ENCODE data around the gene SDR39U1. TPM values are rescaled to one million over a fixed set of nuclear protein-coding genes. Genes with fewer than 3 reads are reported as not detected.
"Not testable (repeated sequence)": the region's sequence is repeated elsewhere in the genome, so short reads cannot be mapped to it uniquely, and the experiment has no call there.

The SDR39U1 gene
- total RNA-seq, result 29.7 and 44.8 TPM in 2 replicates

DNA sequence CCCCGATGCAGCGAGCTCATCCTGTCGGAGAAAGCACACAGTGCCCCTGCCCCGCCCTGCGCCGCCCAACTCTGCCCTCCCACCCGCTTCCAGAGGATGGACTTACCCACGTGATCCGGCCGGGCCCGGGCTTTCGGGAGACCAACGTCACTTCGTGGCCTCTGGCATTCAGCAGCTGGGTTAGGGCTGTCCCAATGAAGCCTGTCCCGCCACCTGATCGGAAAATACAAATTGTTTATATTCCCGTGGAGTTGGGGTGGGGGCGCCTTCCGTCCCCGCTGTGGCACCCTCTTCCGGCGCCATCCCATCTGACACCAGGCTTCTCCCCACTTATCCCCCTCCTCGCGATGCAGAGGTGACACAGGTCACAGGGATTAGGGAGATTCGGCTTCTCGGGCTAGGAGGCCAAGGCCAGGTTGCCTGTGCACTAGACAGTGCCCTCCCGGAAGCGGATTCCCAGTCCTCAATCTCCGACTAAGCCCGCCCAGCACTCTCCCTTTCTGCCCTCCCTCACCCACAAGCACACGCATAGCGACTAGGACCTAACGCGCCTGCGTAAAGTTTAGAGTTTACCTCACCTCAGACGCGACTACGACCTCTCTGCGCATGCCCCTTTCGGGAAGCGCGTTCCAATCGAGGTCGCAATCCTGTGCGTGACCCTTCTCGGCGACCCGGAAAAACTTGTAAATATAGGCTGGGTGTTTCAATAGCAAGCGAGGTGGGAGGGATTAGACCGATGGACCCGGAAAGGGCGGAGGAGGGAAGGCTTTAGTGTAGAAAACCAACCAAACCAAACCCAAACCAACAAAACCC, at the start of gene SDR39U1:
Gene SDR39U1, minus strand, starts transcription at position 537 of the 813 bp plus-strand sequence. Its CDS starts 7 bp downstream, at position 530.
- Histone ChIP-seq H3K36me3 (ENCODE audit: control insufficient read depth, insufficient read depth, low read length) (no peaks in the 10 kb centered on the region), H3K4me3 (ENCODE audit: low read depth, low read length) (peak within 1 kb of the TSS; percentile 82), H3K27me3 (ENCODE audit: control insufficient read depth, insufficient read depth, low read length) (no peaks in the 10 kb centered on the region)
- peak; percentile 95 for DNase-seq (ENCODE audit: low read depth)
- TF ChIP-seq CTCF (IDR thresholded peaks at IDR 0.05; ENCODE audit: insufficient read depth, low read length, poor library complexity, severe bottlenecking), result no peak

DNA sequence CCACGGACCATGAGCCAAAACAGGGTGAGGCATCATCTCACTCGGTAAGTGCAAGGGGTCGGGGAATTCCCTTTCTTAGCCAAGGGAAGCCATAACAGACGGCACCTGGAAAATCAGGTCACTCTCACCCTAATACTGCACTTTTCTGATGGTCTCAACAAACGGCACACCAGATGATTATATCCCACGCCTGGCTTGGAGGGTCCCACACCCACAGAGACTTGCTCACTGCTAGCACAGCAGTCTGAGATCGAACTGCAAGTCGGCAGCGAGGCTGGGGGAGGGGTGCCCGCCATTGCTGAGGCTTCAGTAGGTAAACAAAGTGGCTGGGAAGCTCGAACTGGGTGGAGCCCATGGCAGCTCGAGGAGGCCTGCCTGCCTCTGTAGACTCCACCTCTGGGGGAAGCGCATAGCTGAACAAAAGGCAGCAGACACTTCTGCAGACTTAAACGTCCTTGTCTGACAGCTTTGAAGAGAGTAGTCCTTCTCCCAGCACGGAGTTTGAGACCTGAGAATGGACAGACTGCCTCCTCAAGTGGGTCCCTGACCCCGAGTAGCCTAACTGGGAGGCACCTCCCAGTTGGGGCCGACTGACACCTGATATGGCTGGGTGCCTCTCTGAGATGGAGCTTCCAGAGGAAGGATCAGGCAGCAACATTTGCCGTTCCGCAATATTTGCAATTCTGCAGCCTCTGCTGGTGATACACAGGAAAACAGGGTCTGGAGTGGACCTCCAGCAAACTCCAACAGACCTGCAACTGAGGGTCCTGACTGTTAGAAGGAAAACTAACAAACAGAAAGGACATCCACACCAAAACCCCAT, 49.2 kb upstream of the SDR39U1 start:
- not testable (repeated sequence) for H3K27me3 ChIP-seq (ENCODE audit: control insufficient read depth, insufficient read depth, low read length); H3K4me3 ChIP-seq (ENCODE audit: low read depth, low read length); H3K36me3 ChIP-seq (ENCODE audit: control insufficient read depth, insufficient read depth, low read length); DNase-seq (ENCODE audit: low read depth)

- no peaks in the 10 kb centered on the region for H3K36me3 ChIP-seq (ENCODE audit: control insufficient read depth, insufficient read depth, low read length)
- no peak for TF ChIP-seq CTCF (IDR thresholded peaks at IDR 0.05; ENCODE audit: insufficient read depth, low read length, poor library complexity, severe bottlenecking)
- DNase-seq (ENCODE audit: low read depth), result no peak
- no peak overlapping the region for H3K4me3 ChIP-seq (ENCODE audit: low read depth, low read length)
- H3K27me3 ChIP-seq (ENCODE audit: control insufficient read depth, insufficient read depth, low read length), result no peaks in the 10 kb centered on the region
These were observed 41.2 kb upstream of the SDR39U1 start for GRCh38 chr14:24483604-24484252.

DNA sequence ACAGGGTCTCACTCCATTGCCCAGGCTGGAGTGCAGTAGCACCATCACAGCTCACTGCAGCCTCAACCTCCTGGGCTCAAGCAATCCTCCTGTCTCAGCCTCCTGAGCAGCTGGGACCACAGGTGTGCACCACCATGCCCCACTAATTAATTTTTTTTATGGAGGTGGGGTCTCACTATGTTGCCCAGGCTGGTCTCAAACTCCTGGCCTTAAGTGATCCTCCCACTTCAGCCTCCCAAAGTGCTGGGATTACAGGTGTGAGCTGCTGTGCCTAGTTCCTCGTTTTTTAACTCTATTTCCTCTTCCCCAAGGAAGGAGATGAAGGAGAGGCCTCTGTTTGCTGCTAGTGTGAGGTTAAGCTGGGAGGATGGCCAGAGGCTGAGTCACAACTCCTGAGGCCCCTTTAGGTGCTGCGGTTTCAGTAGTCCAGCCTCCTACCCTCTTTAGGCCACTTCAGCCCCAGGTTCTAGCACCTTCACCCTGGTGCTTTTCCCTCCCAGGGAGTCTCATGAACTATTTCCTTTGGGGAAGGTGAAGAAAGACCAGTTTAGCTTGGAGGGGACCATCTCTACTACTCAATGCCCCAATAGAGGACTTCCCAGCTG, 40.2 kb upstream of the SDR39U1 start:
- H3K36me3 ChIP-seq (ENCODE audit: control insufficient read depth, insufficient read depth, low read length); DNase-seq (ENCODE audit: low read depth); H3K4me3 ChIP-seq (ENCODE audit: low read depth, low read length); H3K27me3 ChIP-seq (ENCODE audit: control insufficient read depth, insufficient read depth, low read length): not testable (repeated sequence)

DNA sequence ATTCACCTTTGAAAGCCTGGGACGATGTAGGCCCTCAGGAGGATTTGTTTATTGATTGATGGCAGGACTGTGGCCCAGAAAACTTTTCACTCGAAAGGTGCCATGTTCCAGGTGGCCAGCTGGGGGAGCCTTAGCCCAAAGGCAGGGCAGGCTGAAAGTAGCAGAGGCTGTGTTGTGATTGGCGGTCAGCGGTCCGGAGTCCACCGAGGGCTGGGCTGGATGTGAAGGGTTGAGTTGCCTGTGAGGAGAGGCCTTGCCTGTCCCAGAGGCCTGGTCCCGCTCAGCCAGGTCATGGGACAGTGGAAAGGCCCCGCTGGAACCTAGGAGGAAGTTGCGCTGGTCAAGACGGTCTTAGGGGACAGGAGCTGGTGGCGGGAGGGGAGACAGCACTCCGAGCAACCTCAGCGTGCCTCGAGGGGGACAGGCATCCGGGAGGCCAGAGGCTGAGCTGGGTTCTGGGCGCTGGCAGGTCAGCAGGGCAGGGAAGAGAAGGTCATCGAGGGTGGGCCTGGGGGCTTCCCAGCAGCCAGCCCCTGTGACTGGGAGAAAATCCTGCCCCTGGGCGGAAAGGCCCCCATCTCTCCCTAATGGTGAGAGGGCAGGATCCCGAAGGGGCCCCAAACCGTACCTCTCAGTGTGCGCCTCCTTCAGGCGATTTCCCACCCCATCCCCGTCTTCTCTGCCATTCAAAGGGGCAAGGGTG, 39.2 kb upstream of the SDR39U1 start:
- Histone ChIP-seq H3K4me3 (ENCODE audit: low read depth, low read length) (no peak overlapping the region), H3K27me3 (ENCODE audit: control insufficient read depth, insufficient read depth, low read length) (no peaks in the 10 kb centered on the region), H3K36me3 (ENCODE audit: control insufficient read depth, insufficient read depth, low read length) (no peaks in the 10 kb centered on the region)
- DNase-seq (ENCODE audit: low read depth), result no peak
- peak; percentile 69 for TF ChIP-seq CTCF (IDR thresholded peaks at IDR 0.05; ENCODE audit: insufficient read depth, low read length, poor library complexity, severe bottlenecking)

- not testable (repeated sequence) for H3K27me3 ChIP-seq (ENCODE audit: control insufficient read depth, insufficient read depth, low read length); H3K4me3 ChIP-seq (ENCODE audit: low read depth, low read length); DNase-seq (ENCODE audit: low read depth); H3K36me3 ChIP-seq (ENCODE audit: control insufficient read depth, insufficient read depth, low read length)
These were observed 37.4 kb upstream of the SDR39U1 start for GRCh38 chr14:24479999-24480398.
